ENCODE results near the gene LRIG2.
"Not testable (repeated sequence)": the region's sequence is repeated elsewhere in the genome, so short reads cannot be mapped to it uniquely, and the experiment has no call there.

LRIG2 gene

DNA sequence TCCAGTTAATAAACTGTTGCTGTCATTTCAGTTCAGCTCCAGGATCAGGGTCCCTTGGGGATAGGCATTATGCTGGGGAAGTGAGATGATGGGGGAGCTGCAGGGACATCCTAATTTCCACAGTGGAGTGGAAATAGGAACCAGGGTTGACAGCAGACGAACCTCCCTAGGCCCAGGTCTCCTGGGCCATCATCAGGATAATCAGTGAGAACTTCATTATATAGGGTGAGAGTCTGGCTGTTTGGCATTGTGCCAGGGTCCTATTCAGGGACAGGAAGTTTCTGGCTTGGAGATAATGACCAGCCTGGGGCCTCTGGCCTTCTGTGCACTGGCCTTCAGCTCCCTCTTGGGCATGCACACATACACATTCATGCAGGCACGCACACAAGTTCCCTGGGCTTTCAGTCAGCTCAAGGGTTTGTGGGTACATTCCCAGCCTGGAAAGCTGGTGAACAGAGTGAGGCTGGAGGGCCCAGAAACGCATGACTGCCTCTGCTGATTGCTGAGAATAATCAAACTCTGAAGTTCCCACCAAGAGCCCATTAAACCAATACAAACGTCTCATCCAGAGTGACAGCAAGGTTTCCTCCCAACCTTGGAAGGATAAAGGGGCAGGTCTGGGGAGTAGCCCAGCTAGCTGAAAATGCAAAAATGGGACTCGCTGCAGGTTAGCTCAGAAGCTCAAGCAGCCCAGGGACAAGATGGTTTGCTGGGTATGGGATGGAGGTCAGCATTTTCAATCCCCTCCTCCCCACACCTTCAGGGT lies 13.9 kb upstream of the LRIG2 start (continued):
- TF ChIP-seq, protein P1, sequence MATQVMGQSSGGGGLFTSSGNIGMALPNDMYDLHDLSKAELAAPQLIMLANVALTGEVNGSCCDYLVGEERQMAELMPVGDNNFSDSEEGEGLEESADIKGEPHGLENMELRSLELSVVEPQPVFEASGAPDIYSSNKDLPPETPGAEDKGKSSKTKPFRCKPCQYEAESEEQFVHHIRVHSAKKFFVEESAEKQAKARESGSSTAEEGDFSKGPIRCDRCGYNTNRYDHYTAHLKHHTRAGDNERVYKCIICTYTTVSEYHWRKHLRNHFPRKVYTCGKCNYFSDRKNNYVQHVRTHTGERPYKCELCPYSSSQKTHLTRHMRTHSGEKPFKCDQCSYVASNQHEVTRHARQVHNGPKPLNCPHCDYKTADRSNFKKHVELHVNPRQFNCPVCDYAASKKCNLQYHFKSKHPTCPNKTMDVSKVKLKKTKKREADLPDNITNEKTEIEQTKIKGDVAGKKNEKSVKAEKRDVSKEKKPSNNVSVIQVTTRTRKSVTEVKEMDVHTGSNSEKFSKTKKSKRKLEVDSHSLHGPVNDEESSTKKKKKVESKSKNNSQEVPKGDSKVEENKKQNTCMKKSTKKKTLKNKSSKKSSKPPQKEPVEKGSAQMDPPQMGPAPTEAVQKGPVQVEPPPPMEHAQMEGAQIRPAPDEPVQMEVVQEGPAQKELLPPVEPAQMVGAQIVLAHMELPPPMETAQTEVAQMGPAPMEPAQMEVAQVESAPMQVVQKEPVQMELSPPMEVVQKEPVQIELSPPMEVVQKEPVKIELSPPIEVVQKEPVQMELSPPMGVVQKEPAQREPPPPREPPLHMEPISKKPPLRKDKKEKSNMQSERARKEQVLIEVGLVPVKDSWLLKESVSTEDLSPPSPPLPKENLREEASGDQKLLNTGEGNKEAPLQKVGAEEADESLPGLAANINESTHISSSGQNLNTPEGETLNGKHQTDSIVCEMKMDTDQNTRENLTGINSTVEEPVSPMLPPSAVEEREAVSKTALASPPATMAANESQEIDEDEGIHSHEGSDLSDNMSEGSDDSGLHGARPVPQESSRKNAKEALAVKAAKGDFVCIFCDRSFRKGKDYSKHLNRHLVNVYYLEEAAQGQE (tag by site-specific recombination; IDR thresholded peaks at IDR 0.05) = no peak
- TF ChIP-seq ZNF658 (tag by site-specific recombination; IDR thresholded peaks at IDR 0.05) (no peak), KLF10 (tag by site-specific recombination; IDR thresholded peaks at IDR 0.05) (0 out of 2 replicates have a peak, but pooled peaks have one; percentile 21), BCL11B (tag by site-specific recombination; IDR thresholded peaks at IDR 0.05; ENCODE audit: low read depth) (no peak), ZNF335 (tag by site-specific recombination; conservative IDR thresholded peaks at IDR 0.05) (peak; percentile 80), TRIM28 (IDR thresholded peaks at IDR 0.05; ENCODE audit: borderline replicate concordance, low read length) (0 out of 2 replicates have a peak, but pooled peaks have one; percentile 52), ZNF585B (tag by site-specific recombination; IDR thresholded peaks at IDR 0.05) (no peak), ZNF837 (tag by site-specific recombination; IDR thresholded peaks at IDR 0.05) (no peak), ZNF24 (tag by site-specific recombination; IDR thresholded peaks at IDR 0.05) (no peak), YY1 (tag by site-specific recombination; IDR thresholded peaks at IDR 0.05) (no peak), ZNF155 (tag by site-specific recombination; IDR thresholded peaks at IDR 0.05) (no peak), ZNF701 (tag by site-specific recombination; IDR thresholded peaks at IDR 0.05) (no peak), ZNF133 (tag by site-specific recombination; IDR thresholded peaks at IDR 0.05) (no peak), ZNF140 (tag by site-specific recombination; IDR thresholded peaks at IDR 0.05) (no peak), ZNF184 (tag by site-specific recombination; IDR thresholded peaks at IDR 0.05) (no peak)
- TF ChIP-seq, protein P2, sequence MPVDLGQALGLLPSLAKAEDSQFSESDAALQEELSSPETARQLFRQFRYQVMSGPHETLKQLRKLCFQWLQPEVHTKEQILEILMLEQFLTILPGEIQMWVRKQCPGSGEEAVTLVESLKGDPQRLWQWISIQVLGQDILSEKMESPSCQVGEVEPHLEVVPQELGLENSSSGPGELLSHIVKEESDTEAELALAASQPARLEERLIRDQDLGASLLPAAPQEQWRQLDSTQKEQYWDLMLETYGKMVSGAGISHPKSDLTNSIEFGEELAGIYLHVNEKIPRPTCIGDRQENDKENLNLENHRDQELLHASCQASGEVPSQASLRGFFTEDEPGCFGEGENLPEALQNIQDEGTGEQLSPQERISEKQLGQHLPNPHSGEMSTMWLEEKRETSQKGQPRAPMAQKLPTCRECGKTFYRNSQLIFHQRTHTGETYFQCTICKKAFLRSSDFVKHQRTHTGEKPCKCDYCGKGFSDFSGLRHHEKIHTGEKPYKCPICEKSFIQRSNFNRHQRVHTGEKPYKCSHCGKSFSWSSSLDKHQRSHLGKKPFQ (tag by site-specific recombination; IDR thresholded peaks at IDR 0.05) = 0 out of 2 replicates have a peak, but pooled peaks have one; percentile 25
- TF ChIP-seq, protein P3, sequence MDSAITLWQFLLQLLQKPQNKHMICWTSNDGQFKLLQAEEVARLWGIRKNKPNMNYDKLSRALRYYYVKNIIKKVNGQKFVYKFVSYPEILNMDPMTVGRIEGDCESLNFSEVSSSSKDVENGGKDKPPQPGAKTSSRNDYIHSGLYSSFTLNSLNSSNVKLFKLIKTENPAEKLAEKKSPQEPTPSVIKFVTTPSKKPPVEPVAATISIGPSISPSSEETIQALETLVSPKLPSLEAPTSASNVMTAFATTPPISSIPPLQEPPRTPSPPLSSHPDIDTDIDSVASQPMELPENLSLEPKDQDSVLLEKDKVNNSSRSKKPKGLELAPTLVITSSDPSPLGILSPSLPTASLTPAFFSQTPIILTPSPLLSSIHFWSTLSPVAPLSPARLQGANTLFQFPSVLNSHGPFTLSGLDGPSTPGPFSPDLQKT (IDR thresholded peaks at IDR 0.05; ENCODE audit: borderline replicate concordance, low read depth, low read length) = no peak
- TF ChIP-seq, protein P4, sequence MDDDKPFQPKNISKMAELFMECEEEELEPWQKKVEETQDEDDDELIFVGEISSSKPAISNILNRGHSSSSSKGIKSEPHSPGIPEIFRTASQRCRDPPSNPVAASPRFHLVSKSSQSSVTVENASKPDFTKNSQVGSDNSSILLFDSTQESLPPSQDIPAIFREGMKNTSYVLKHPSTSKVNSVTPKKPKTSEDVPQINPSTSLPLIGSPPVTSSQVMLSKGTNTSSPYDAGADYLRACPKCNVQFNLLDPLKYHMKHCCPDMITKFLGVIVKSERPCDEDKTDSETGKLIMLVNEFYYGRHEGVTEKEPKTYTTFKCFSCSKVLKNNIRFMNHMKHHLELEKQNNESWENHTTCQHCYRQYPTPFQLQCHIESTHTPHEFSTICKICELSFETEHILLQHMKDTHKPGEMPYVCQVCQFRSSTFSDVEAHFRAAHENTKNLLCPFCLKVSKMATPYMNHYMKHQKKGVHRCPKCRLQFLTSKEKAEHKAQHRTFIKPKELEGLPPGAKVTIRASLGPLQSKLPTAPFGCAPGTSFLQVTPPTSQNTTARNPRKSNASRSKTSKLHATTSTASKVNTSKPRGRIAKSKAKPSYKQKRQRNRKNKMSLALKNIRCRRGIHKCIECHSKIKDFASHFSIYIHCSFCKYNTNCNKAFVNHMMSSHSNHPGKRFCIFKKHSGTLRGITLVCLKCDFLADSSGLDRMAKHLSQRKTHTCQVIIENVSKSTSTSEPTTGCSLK (tag by site-specific recombination; IDR thresholded peaks at IDR 0.05) = no peak

DNA sequence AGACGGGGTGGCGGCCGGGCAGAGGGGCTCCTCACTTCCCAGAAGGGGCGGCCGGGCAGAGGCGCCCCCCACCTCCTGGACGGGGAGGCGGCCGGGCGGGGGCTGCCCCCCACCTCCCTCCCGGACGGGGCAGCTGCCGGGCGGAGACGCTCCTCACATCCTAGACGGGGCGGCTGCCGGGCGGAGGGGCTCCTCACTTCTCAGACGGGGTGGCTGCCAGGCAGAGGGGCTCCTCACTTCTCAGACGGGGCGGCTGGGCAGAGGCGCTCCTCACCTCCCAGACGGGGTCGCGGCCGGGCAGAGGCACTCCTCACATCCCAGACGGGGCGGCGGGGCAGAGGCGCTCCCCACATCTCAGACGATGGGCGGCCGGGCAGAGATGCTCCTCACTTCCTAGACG lies 9.5 kb upstream of the LRIG2 start:
- H3K4me3 ChIP-seq (ENCODE audit: low read depth, low read length); H3K9me3 ChIP-seq (ENCODE audit: control insufficient read depth, insufficient read depth, low read depth, low read length); H3K36me3 ChIP-seq (ENCODE audit: control insufficient read depth in 2 of 2, insufficient read depth in 1 of 2, low read length in 2 of 2); POLR2A ChIA-PET; H3K4me1 ChIP-seq (ENCODE audit: control insufficient read depth, insufficient read depth, low read length); CTCF ChIA-PET; H3K27ac ChIP-seq (ENCODE audit: extremely low read depth, low read depth, low read length): not testable (repeated sequence)

All from HEK293 (cell line).